NCI-H526 (cell line): ENCODE results near the gene CALD1.

Experiments
- DNase-seq, 2 experiments: peaks; one replicate each; lab custom pipeline; 2025; lab: John Stamatoyannopoulos, UW

CALD1 gene

DNA sequence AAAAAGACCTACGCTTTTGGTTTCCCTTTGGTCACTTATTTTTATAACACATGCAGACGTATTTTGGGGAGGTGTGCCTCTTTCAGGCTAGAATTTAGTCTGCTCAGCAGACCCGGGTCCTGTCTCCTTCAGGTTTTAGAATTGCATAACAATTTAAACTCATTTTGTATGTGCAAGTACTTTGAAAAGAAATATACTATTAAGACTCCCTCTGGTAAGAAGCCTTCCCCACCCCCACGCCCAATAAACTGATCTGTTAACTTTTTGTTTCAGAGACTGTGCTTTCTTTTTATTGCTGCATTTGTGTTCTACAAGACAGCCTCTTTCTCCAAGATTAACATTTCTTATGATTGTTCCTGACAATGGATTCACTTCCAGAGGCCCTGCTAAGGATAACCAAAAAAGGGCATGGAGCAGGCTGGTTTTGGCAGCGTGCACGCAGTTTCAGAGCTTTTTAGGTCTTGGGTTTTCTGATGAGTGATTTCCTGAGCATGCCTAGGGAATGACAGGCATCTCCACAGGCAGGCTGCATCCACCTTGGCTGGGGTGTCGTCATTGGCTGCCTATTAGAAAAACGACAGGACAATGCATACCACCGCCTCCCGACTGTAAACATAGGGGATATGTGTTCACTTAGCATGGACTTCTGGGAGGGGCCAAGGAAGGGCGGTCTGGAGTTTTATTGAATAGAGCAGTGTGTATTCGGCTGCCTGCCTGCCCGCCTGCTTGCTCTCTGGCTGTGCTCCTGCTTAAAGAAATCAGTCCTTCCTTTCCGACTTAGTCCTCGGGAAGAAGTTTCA lies at the start of gene CALD1:
Gene CALD1, plus strand, starts transcription at position 694 of the 800 bp plus-strand sequence. CDS start 88,100 bp downstream, outside the sequence.
- DNase-seq, result peak; percentile 64 to 90

DNA sequence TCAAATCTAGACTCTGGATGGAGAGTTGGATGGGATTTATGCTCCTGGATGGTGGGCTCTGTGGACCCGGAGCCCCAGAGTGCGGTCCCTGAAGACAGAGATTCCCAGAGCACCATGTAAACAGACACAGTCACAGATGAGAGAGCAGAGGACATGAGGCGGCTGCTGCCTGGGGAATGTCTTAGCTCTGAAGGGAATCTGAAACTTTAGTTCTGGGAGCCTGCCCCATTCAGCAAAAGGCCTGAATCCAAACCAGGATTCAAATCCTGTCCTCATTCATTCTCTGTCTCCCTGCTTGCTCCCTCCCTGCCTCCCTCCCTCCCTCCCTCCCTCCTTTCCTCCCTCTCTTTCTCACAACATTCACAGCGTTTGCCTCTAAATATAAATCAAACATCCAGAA lies 49.5 kb upstream of the CALD1 start:
- DNase-seq, result no peak

DNA sequence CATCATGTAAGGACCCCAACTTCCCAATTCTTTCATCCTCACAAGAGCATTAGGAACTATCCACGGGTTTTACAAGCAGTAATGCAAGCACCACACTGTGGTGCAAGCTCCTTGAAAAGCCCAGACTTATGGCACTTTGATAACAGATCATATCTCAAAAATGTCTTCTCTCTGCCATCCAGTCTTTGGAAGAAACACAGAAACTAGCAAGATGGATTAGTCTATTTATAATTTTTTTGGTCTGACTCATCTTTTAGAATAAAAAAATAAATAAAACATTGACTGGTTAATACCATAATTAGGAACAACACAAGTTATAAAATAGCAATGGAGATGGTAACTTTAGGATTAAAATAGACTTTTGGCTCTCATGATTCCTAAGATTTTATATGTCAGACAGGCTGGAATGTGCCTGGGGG lies 49.0 kb upstream of the CALD1 start:
- no peak for DNase-seq

- no peak for DNase-seq
Measured at GRCh38 chr7:134731616-134732015, 47.8 kb upstream of the CALD1 start.

DNA sequence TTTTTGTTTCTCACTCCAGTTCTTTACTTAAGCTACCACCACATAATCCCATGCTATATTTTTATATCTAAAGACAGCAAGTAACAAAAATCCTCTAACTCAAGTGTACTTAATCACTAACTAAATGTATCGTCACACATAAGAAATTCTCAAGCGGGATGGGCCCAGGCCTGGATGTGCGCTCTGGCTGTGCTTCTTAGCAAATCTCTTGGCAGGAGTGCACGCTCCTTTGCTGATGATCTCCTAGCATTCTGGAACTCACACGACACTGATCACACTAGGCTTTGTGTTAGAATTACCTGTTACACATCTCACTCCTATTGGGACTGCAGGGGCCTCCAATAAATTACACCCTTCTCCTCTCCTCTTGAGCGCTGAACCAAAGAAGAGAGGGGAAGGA lies 46.7 kb upstream of the CALD1 start:
- no peak for DNase-seq

DNA sequence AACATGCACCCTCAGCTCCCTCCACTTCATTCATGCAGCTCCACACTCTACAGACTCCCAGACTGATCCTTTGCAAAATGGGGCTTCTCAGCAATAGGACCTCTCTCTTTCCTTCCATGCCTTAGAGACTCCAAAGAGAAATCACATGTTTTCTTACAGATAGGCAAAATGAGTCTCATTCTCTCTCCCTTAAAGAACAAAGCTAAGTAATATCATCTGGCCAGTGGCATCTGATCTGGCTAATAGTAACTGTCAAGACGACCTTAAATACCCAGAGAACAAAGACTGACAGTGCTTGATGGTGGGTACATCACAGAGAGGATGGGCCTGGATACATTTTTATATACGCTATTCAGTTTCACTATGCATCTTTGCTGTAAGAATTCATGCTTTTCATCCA lies 43.1 kb upstream of the CALD1 start:
- no peak for DNase-seq

- no peak for DNase-seq
Measured at GRCh38 chr7:134737566-134738345, 41.7 kb upstream of the CALD1 start.

DNA sequence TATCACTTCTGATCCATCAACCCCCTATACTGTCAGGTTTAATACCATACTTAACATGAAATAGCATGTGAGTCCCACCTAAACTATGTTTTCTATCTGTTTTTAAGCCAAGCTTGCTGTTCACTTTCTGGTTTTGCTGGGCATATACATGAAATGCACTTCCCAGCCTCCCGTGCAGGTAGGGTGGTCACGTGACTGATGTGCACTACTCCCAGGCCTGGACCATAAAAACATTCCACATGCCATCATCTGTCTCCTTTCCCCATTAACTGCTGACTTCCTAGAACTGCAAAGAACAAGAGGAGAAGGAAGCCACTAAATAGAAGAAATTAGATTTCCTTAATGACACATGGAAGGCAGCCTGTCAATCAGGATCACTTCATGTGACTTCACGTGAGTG lies 40.1 kb upstream of the CALD1 start:
- DNase-seq, result no peak

DNA sequence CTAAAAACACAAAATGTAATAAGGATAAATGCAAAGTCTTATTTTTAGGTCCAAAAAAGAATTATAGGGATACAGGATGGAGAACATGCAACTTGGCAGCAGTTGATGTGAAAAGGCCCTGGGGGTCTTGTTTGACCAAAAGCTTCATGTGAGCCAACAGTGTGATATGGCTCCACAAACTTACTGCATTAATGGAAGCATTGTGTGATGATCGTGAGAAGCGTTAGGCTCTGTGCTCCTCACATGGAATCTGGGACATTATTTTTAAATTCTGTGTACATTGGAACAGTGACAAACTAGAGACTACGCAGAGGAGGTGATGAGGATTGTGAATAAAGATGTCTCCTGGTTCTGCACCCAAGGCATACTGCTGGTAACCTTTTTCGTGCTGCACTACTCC lies 39.1 kb upstream of the CALD1 start:
- no peak for DNase-seq

- no peak for DNase-seq
Measured at GRCh38 chr7:134741907-134742635, 37.4 kb upstream of the CALD1 start.

DNA sequence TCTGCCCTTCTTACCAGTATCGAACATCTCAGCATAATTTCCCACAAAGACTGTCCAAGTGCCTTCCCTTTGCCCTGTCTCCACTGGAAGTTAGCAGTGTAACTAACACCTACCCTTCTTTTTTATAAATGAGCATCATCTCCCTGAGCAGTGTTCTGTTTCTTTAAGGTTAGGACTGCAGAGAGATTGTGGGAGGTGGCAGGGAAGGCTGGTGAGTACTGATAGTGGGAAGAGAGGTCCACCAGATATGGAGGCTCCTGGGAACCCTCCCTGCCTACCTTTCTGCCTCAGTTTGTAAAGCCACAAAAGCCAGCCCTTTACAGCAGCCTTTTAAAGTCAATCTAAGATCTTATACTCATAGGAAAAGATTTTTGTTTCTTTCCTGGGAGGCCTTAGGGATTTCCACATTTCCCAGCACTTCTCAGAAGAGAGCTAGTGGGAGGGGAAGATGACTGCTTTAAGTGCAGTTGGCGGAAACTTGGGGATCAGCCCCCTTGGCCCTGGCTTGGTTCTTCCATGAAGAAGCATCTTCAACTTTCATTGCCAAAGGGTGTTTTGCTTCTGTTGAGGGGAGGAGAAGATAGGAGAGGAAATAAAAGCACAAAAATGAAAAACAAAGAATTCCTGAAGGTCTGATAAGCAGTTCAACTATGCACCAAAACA lies 36.6 kb upstream of the CALD1 start:
- no peak for DNase-seq

- DNase-seq, result no peak
Measured at GRCh38 chr7:134744569-134744968, 34.9 kb upstream of the CALD1 start.

DNA sequence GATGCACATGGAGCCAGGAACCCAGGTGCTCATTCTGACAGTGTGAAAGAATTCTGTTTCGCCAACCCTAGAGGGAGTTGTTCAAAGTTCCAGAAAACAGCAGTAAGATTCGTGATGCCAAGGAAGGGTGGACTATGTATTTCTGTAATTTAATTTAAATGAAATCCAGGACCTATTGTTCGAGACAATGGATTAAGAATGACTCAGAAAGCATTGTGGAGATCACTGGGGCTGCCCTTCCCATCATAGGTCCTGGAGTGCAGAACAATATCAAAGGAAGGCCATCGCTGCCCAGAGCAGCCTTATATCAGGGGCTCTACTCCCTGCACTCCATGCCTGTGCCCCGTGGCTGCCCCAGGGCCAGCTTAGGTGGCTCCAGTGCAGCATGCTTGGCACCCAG lies 32.1 kb upstream of the CALD1 start:
- no peak for DNase-seq

DNA sequence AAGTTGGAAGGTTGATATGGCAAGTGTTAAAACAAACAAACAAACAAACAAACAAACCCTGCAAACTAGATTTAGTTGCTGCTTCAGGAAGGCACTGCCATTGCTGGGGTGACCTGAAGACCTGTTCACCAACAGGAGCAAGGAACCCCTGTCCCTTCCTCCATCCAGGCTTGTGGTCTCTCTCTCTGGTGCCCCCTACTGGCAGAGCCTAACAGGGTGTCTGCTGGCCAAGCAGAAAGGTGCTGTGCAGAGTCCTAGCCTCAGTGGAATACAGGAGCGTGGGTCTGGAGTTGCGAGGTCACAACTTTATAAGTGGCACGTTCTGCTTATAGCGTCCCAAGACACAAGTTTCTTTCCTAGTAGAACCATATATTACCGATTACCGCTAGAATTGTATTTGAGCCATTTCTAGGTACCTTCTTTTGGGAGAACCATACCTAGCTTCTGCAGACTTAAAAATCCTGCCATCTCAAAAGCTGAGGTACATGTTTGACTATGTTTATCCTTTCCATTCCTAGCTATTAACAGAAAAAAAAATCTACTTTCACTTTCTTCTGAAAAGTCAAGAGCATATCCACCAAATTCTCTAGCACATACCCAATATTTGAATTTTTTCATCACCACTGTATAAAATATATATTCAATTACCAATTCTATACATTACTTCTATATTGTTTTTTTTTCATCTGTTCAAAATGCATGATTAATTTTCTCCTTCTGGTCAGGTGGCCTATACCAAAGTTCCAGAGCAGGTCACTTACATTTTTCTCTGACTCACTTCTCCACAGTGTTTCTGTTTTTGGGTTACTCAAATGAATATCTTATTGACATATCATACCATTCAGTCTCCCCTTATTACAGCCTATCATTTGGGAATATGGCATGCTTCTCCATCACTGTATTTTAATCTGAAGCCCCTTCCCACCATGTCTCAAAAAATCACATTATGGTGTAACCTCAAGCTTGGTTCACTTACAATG lies 29.1 kb upstream of the CALD1 start:
- peak in 1 of 2 experiments; percentile 54 for DNase-seq

DNA sequence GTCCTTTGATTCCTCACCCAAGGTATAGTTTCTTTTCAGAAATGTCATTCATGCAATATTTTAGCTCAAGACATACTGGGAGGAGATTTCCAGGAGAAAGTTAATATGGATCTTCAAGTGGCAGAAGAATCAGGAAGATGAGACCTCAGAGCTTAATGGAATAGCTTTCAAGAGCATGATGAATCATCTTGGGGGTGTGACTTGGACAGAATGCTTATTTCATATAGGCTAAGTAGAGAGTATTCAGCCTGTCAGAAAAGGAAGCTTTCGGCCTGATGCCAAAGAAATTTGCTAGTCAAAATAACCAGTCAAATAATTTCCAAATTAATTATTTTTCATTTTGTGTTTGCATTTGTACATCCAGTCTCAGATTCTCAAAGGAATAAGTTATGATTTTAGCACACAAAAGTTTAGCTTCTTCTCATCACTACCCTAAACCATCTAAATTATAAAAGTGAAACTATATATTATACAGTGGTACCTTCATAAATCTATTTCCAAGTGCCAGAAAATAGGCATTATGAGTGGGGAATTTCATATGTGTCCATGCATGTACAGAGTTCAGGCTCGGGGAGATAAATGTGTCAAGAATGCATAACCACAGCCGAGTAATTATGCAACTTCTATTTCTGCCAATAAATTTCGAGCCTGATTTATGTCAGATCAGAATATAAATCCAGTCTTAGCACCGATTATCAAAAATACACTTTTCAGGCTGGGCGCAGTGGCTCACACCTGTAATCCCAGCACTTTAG lies 27.3 kb upstream of the CALD1 start:
- peak; percentile 85 for DNase-seq

DNA sequence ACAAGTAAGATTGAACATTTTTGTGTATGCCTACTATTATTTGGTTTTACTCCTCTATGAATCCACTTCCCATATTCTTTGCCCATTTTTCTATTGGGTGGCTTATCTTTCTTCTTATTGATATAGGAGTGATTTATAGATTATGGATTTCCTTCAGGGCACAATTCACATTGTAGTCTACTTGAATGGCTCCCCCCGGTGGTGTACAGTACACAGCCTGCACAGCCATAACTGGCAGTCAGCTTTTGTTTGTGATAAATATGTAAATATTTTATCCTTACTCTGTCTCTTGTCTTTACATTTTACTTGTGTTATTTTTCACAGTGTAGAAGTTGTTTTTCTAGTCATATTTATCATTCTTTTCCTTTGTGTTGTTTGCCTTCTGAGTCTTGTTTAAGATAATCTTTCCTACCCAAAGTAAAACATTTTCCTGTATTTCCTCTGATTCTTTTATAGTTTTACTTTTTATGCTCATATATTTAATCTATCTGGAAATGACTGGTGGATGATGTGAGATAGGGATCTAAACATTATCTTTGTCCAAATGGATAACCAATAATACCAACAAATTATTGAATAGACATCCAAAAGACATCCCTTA lies 23.9 kb upstream of the CALD1 start:
- DNase-seq, result peak; percentile 5 to 51

- DNase-seq, result no peak
Measured at GRCh38 chr7:134757938-134758337, 21.5 kb upstream of the CALD1 start.

DNA sequence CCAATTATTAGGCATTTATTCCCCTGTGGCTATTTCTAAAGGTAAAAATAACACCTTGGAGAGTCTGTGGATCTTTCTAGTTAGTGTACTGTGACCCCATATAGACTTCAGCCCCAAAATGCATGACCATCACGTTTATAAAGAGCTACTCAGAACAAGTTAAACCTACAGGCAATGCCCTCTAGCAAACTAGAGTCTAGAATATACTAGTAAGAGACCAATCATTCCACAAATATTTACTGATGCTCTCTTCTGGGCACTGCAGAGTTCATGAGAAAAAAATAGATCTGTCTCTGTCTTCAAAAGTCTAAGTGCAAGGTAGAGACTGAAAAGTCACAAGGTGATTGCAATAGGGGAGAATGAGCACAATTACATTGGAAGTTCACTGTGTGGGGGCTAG lies 20.5 kb upstream of the CALD1 start:
- no peak for DNase-seq

- DNase-seq, result no peak
Measured at GRCh38 chr7:134761266-134761665, 18.2 kb upstream of the CALD1 start.

DNA sequence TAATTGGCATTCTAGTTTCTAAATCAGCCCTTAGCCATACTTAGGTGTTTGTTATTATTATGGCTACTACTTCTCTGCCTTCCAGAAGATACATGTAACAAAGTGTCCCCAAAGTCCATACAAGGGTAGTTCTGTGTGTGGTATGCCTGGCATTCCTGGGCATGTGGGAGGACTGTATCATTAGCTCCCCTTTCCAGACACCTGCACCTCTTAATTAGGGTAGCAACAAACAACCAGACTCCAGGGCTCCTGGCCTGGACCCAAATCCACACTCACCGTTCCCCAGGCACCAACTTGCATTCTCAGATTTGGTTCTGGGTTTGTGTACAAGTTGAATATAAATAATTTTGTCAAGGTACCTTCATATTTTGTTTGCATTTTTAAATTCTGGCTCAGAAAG lies 15.5 kb upstream of the CALD1 start:
- DNase-seq, result no peak
